HG03469 (cell line): ENCODE data around the gene CTNNA2.

Source experiments
- ATAC-seq: cut with Tn5 transposase; IDR thresholded peaks from one replicate; pipeline ENCODE4 v1.9.1; 2021; ENCODE audit warnings: mild to moderate bottlenecking, moderate library complexity, moderate number of reproducible peaks; ENCODE audit not compliant: unreplicated experiment

CTNNA2 gene

GRCh38 chr2:80437959-80438358 is 925.1 kb downstream of the CTNNA2 start:
- ATAC-seq, result no peak

GRCh38 chr2:80438686-80439085 is 925.8 kb downstream of the CTNNA2 start:
- no peak for ATAC-seq

- no peak for ATAC-seq
Measured at GRCh38 chr2:80454628-80455027, 941.8 kb downstream of the CTNNA2 start.

GRCh38 chr2:80459028-80459427 is 946.2 kb downstream of the CTNNA2 start:
- no peak for ATAC-seq

- ATAC-seq, result no peak
Measured at GRCh38 chr2:80461505-80462197, 948.8 kb downstream of the CTNNA2 start.

GRCh38 chr2:80462654-80463053 is 949.8 kb downstream of the CTNNA2 start:
- no peak for ATAC-seq

GRCh38 chr2:80464275-80464674 is 951.4 kb downstream of the CTNNA2 start:
- ATAC-seq, result no peak

- no peak for ATAC-seq
Measured at GRCh38 chr2:80467262-80467811, 954.5 kb downstream of the CTNNA2 start.

- no peak for ATAC-seq
Measured at GRCh38 chr2:80469428-80469827, 956.6 kb downstream of the CTNNA2 start.

GRCh38 chr2:80473069-80473468 is 960.2 kb downstream of the CTNNA2 start:
- no peak for ATAC-seq

GRCh38 chr2:80473796-80474195 is 960.9 kb downstream of the CTNNA2 start:
- ATAC-seq, result no peak

GRCh38 chr2:80475970-80476369 is 963.1 kb downstream of the CTNNA2 start:
- ATAC-seq, result no peak

- no peak for ATAC-seq
Measured at GRCh38 chr2:80476535-80477117, 963.8 kb downstream of the CTNNA2 start.

GRCh38 chr2:80482276-80482675 is 969.4 kb downstream of the CTNNA2 start:
- ATAC-seq, result no peak

- ATAC-seq, result no peak
Measured at GRCh38 chr2:80489717-80490116, 976.9 kb downstream of the CTNNA2 start.

- ATAC-seq, result no peak
Measured at GRCh38 chr2:80490964-80491363, 978.1 kb downstream of the CTNNA2 start.

- ATAC-seq, result no peak
Measured at GRCh38 chr2:80496346-80496745, 983.5 kb downstream of the CTNNA2 start.

- ATAC-seq, result no peak
Measured at GRCh38 chr2:80496775-80497174, 983.9 kb downstream of the CTNNA2 start.

GRCh38 chr2:80499095-80499494 is 986.2 kb downstream of the CTNNA2 start:
- no peak for ATAC-seq

GRCh38 chr2:80501874-80502624 is 989.2 kb downstream of the CTNNA2 start:
- ATAC-seq, result no peak

GRCh38 chr2:80506563-80506962 is 993.7 kb downstream of the CTNNA2 start:
- no peak for ATAC-seq

- ATAC-seq, result no peak
Measured at GRCh38 chr2:80510716-80511115, 997.9 kb downstream of the CTNNA2 start.
